GM23338 (cell line): ENCODE measurements around the gene ACCSL. TPM values are rescaled to one million over a fixed set of nuclear protein-coding genes. Genes with fewer than 3 reads are reported as not detected.

Experiments used
- ATAC-seq: fragments of 200-7000 bp; cut with Tn5 transposase; 3 replicates; pipeline ENCODE4 v1.9.1; 2020
- DNase-seq: peaks from one replicate; pipeline ENCODE4 v3.0.0-alpha.2; 2015; ENCODE audit warnings: low spot score
- H2AFZ ChIP-seq: fragments of 200-600 bp; sonication (generic); 2 replicates; pipeline ENCODE4 v1.8.0; 2016; ENCODE audit warnings: antibody characterized with exemption, mild to moderate bottlenecking, moderate library complexity
- H3F3A ChIP-seq: fragments of 200-600 bp; sonication (generic); replicated peaks from 2 replicates; pipeline ENCODE4 v1.8.0; 2017; ENCODE audit warnings: antibody characterized with exemption, mixed run types, low read depth
- H3K27ac ChIP-seq: fragments of 200-600 bp; sonication (generic); 2 replicates; pipeline ENCODE4 v1.6.1; 2016; ENCODE audit warnings: low read depth
- H3K27me3 ChIP-seq: fragments of 200-600 bp; sonication (generic); 2 replicates; pipeline ENCODE4 v1.8.0; 2016; ENCODE audit warnings: mild to moderate bottlenecking, mixed run types, moderate library complexity; ENCODE audit not compliant: insufficient read depth
- H3K36me3 ChIP-seq: fragments of 200-600 bp; sonication (generic); 2 replicates; pipeline ENCODE4 v1.8.0; 2016; ENCODE audit warnings: mild to moderate bottlenecking; ENCODE audit not compliant: insufficient read depth
- H3K4me1 ChIP-seq: fragments of 200-600 bp; sonication (generic); 2 replicates; pipeline ENCODE4 v1.8.0; 2016; ENCODE audit warnings: mild to moderate bottlenecking, moderate library complexity; ENCODE audit not compliant: insufficient read depth
- H3K4me2 ChIP-seq: fragments of 200-600 bp; sonication (generic); 2 replicates; pipeline ENCODE4 v1.7.1; 2017; ENCODE audit warnings: mixed run types
- H3K4me3 ChIP-seq: fragments of 200-600 bp; sonication (generic); 2 replicates; pipeline ENCODE4 v1.6.1; 2016; ENCODE audit warnings: mixed run types
- H3K79me2 ChIP-seq: fragments of 200-600 bp; sonication (generic); replicated peaks from 2 replicates; pipeline ENCODE4 v1.8.0; 2017; ENCODE audit warnings: mild to moderate bottlenecking; ENCODE audit not compliant: insufficient read depth
- H3K9me2 ChIP-seq: fragments of 200-600 bp; sonication (generic); 2 replicates; pipeline ENCODE4 v1.8.0; 2017; ENCODE audit not compliant: insufficient read depth
- H4K20me1 ChIP-seq: fragments of 200-600 bp; sonication (generic); replicated peaks from 2 replicates; pipeline ENCODE4 v1.8.0; 2017; ENCODE audit warnings: mild to moderate bottlenecking; ENCODE audit not compliant: insufficient read depth
- H3K27ac Mint-ChIP-seq: 2 replicates; pipeline ENCODE4 v1.8.0; 2020; ENCODE audit warnings: inconsistent platforms, mild to moderate bottlenecking, moderate library complexity, mixed read lengths
- H3K27me3 Mint-ChIP-seq: 3 replicates; pipeline ENCODE4 v1.8.0; 2022; ENCODE audit warnings: low read depth, mild to moderate bottlenecking, moderate library complexity, mixed read lengths, inconsistent platforms; ENCODE audit not compliant: insufficient read depth, poor library complexity
- H3K36me3 Mint-ChIP-seq: 3 replicates; pipeline ENCODE4 v1.8.0; 2021; ENCODE audit warnings: low read depth, mild to moderate bottlenecking, inconsistent platforms, moderate library complexity, mixed read lengths
- H3K4me1 Mint-ChIP-seq: 3 replicates; pipeline ENCODE4 v1.8.0; 2020; ENCODE audit warnings: mild to moderate bottlenecking, inconsistent platforms, mixed read lengths
- H3K4me3 Mint-ChIP-seq: 3 replicates; pipeline ENCODE4 v1.8.0; 2021; ENCODE audit warnings: moderate library complexity, mild to moderate bottlenecking, inconsistent platforms, mixed read lengths
- H3K9me3 Mint-ChIP-seq: 3 replicates; pipeline ENCODE4 v1.8.0; 2020; ENCODE audit warnings: moderate library complexity, mild to moderate bottlenecking, inconsistent platforms, mixed read lengths
- EZH2 ChIP-seq: fragments of 200-600 bp; sonication (generic); IDR thresholded peaks from one replicate; pipeline ENCODE4 v1.8.0; 2017; ENCODE audit warnings: antibody characterized with exemption, mild to moderate bottlenecking, low read depth; ENCODE audit not compliant: unreplicated experiment
- JUNB ChIP-seq: IDR thresholded peaks from one replicate; pipeline ENCODE4 v1.6.1; 2016; ENCODE audit warnings: antibody characterized with exemption; ENCODE audit not compliant: unreplicated experiment
- POLR2AphosphoS5 ChIP-seq: IDR thresholded peaks from 2 replicates; pipeline ENCODE4 v1.6.1; 2016; ENCODE audit warnings: antibody characterized with exemption, low read depth
- ZNF114 ChIP-seq: fragments of 250-450 bp; sonication (Bioruptor Pico); IDR thresholded peaks from 2 replicates; pipeline ENCODE4 v1.5.0; 2020; ENCODE audit warnings: mild to moderate bottlenecking, moderate library complexity
- ZNF331 ChIP-seq: fragments of 250-450 bp; sonication (Bioruptor Pico); IDR thresholded peaks from 2 replicates; pipeline ENCODE4 v1.5.0; 2020; ENCODE audit warnings: low read depth, mild to moderate bottlenecking, moderate library complexity
- polyA plus RNA-seq: library from polyadenylated mRNA; unstranded; fragments of >200 nt; fragmentation: Nextera tagmentation; extraction: Ambion mirVana; gene quantifications from 2 replicates; pipeline ENCODE4 v1.2.1, GENCODE V29; 2016
- total RNA-seq: library from RNA; depleted of rRNA; stranded (reverse); fragments of >200 nt; shearing (Covaris generic); gene quantifications from 2 replicates; pipeline ENCODE4 v1.2.3, GENCODE V29; 2014
- TF ChIP-seq, protein P1 (sequence below), 2 experiments: fragments of 200-600 bp in 1 of 2; sonication (generic) in 1 of 2; conservative IDR thresholded peaks; 2 replicates each; pipeline versions ENCODE4 v1.5.1 to v1.6.1; 2016 to 2017; ENCODE audit warnings: antibody characterized with exemption in 2 of 2, low read depth in 2 of 2, mild to moderate bottlenecking in 2 of 2, moderate library complexity in 1 of 2
- TF ChIP-seq, protein P2 (sequence below): IDR thresholded peaks from 2 replicates; pipeline ENCODE4 v1.6.1; 2016; ENCODE audit warnings: antibody characterized with exemption
- TF ChIP-seq, protein P3 (sequence below): fragments of 250-450 bp; sonication (Bioruptor Pico); IDR thresholded peaks from 2 replicates; pipeline ENCODE4 v1.5.0; 2020; ENCODE audit warnings: mild to moderate bottlenecking, moderate library complexity

ACCSL gene
- total and polyA plus RNA-seq, 2 experiments from 2014 or later, result not detected

DNA sequence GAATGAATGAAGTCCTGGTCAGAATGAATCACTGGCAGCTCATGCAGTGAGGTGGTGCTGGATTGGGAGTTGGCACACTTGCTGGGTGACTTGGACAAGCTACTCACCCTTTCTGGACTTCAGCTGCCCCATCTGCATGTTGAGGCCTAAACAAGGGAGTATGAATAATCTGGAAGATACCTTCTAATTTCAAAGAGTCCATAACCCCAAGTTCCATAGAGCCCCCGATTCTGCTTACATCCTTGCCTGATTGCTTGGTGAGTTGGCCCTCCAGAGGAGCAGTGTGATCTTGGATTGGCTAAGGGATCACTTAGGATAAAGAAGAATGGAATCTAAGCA lies 18.3 kb upstream of the ACCSL start (continued):
- no peak for TF ChIP-seq ZNF331 (CRISPR knock-in tag)
- TF ChIP-seq, protein P1, sequence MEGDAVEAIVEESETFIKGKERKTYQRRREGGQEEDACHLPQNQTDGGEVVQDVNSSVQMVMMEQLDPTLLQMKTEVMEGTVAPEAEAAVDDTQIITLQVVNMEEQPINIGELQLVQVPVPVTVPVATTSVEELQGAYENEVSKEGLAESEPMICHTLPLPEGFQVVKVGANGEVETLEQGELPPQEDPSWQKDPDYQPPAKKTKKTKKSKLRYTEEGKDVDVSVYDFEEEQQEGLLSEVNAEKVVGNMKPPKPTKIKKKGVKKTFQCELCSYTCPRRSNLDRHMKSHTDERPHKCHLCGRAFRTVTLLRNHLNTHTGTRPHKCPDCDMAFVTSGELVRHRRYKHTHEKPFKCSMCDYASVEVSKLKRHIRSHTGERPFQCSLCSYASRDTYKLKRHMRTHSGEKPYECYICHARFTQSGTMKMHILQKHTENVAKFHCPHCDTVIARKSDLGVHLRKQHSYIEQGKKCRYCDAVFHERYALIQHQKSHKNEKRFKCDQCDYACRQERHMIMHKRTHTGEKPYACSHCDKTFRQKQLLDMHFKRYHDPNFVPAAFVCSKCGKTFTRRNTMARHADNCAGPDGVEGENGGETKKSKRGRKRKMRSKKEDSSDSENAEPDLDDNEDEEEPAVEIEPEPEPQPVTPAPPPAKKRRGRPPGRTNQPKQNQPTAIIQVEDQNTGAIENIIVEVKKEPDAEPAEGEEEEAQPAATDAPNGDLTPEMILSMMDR (conservative IDR thresholded peaks at IDR 0.05; ENCODE audit: low read depth in 2 of 2), result no peak
- TF ChIP-seq, protein P2, sequence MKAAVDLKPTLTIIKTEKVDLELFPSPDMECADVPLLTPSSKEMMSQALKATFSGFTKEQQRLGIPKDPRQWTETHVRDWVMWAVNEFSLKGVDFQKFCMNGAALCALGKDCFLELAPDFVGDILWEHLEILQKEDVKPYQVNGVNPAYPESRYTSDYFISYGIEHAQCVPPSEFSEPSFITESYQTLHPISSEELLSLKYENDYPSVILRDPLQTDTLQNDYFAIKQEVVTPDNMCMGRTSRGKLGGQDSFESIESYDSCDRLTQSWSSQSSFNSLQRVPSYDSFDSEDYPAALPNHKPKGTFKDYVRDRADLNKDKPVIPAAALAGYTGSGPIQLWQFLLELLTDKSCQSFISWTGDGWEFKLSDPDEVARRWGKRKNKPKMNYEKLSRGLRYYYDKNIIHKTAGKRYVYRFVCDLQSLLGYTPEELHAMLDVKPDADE, result no peak

DNA sequence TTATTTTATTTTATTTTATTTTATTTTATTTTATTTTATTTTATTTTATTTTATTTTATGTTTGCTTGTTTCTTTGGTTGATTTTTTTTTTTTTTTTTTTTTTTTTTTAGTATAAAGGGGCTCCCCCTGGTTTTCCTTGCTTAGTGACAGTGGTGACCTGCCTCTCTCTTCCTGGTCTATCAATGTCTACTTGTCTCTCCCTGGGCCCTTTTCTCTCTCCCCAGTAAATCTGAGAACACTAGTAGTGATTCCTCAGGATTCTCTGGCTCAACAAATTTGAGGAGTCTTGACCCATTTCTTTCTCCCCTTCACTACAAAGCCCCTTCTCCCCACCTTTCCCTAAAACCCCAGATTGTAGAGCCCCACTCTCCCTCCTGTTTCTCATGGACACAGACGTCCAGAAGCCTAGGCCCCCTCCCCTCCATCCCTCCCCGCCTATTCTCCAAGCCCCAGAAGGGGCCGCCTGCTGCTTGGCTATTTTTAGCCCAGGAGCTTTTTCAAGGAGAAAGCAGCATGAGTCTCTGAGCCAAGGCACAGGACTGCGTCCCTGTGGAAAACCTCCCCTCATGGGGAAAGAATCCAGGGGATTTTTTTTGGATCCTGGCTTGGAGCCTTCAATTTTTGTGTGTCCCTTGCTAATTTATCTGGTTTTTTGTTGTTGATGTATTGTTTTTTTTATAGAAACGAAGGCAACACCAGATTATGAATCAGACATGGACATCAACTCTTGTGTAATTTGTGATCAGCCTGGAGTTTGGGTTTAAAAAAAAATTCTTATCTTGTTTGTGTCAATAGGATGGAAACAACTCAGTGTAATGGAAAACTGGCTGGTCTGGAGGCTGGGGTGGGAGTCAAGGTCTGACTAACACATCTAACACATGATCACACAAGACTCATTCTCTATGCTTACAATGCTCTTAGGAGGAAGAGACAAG lies 17.5 kb upstream of the ACCSL start:
- Histone ChIP-seq H4K20me1 (no peaks in the 10 kb centered on the region), H3K36me3 (no peaks in the 10 kb centered on the region), H3K4me1 (peaks cover 15% of the 10 kb centered on the region), H3F3A (no peaks in the 10 kb centered on the region), H3K9me2 (no peaks in the 10 kb centered on the region; the same call in 1 of the 2 replicates), H3K27ac (no peak overlapping the region), H3K79me2 (no peaks in the 10 kb centered on the region), H3K27me3 (no peaks in the 10 kb centered on the region), H3K4me3 (0 out of 2 replicates have a peak overlapping the region, but pooled peaks have one; percentile 27), H3K4me2 (peak overlapping the region; percentile 61), H2AFZ (peak overlapping the region; percentile 91)
- DNase-seq (peak; percentile 37), ATAC-seq (peak; percentile 95)
- Mint-ChIP-seq H3K36me3 (no peaks in the 10 kb centered on the region; the same call in 2 of the 3 replicates), H3K27me3 (peaks cover 10% of the 10 kb centered on the region), H3K4me3 (no peak overlapping the region; the same call in 2 of the 3 replicates), H3K4me1 (peaks cover 17% of the 10 kb centered on the region), H3K9me3 (peaks cover 4% of the 10 kb centered on the region; the same call in 2 of the 3 replicates), H3K27ac (no peak overlapping the region; the same call in 1 of the 2 replicates)
- TF ChIP-seq JUNB, result no peak
- no peak for TF ChIP-seq POLR2AphosphoS5
- TF ChIP-seq, protein P2, result no peak
- TF ChIP-seq, protein P3, sequence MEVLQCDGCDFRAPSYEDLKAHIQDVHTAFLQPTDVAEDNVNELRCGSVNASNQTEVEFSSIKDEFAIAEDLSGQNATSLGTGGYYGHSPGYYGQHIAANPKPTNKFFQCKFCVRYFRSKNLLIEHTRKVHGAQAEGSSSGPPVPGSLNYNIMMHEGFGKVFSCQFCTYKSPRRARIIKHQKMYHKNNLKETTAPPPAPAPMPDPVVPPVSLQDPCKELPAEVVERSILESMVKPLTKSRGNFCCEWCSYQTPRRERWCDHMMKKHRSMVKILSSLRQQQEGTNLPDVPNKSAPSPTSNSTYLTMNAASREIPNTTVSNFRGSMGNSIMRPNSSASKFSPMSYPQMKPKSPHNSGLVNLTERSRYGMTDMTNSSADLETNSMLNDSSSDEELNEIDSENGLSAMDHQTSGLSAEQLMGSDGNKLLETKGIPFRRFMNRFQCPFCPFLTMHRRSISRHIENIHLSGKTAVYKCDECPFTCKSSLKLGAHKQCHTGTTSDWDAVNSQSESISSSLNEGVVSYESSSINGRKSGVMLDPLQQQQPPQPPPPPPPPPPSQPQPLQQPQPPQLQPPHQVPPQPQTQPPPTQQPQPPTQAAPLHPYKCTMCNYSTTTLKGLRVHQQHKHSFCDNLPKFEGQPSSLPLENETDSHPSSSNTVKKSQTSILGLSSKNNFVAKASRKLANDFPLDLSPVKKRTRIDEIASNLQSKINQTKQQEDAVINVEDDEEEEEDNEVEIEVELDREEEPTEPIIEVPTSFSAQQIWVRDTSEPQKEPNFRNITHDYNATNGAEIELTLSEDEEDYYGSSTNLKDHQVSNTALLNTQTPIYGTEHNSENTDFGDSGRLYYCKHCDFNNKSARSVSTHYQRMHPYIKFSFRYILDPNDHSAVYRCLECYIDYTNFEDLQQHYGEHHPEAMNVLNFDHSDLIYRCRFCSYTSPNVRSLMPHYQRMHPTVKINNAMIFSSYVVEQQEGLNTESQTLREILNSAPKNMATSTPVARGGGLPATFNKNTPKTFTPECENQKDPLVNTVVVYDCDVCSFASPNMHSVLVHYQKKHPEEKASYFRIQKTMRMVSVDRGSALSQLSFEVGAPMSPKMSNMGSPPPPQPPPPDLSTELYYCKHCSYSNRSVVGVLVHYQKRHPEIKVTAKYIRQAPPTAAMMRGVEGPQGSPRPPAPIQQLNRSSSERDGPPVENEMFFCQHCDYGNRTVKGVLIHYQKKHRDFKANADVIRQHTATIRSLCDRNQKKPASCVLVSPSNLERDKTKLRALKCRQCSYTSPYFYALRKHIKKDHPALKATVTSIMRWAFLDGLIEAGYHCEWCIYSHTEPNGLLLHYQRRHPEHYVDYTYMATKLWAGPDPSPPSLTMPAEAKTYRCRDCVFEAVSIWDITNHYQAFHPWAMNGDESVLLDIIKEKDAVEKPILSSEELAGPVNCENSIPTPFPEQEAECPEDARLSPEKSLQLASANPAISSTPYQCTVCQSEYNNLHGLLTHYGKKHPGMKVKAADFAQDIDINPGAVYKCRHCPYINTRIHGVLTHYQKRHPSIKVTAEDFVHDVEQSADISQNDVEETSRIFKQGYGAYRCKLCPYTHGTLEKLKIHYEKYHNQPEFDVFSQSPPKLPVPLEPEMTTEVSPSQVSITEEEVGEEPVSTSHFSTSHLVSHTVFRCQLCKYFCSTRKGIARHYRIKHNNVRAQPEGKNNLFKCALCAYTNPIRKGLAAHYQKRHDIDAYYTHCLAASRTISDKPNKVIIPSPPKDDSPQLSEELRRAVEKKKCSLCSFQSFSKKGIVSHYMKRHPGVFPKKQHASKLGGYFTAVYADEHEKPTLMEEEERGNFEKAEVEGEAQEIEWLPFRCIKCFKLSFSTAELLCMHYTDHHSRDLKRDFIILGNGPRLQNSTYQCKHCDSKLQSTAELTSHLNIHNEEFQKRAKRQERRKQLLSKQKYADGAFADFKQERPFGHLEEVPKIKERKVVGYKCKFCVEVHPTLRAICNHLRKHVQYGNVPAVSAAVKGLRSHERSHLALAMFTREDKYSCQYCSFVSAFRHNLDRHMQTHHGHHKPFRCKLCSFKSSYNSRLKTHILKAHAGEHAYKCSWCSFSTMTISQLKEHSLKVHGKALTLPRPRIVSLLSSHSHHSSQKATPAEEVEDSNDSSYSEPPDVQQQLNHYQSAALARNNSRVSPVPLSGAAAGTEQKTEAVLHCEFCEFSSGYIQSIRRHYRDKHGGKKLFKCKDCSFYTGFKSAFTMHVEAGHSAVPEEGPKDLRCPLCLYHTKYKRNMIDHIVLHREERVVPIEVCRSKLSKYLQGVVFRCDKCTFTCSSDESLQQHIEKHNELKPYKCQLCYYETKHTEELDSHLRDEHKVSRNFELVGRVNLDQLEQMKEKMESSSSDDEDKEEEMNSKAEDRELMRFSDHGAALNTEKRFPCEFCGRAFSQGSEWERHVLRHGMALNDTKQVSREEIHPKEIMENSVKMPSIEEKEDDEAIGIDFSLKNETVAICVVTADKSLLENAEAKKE, result no peak
- TF ChIP-seq ZNF331 (CRISPR knock-in tag), result no peak
- TF ChIP-seq ZNF114 (CRISPR knock-in tag), result no peak
- TF ChIP-seq EZH2, result no peak
